ENCODE results near the gene EEF2. TPM values are rescaled to one million over a fixed set of nuclear protein-coding genes. Genes with fewer than 3 reads are reported as not detected.
"Not testable (repeated sequence)": the region's sequence is repeated elsewhere in the genome, so short reads cannot be mapped to it uniquely, and the experiment has no call there.

The EEF2 gene
- total RNA-seq, 1 experiment from 2014 or later = 2,952 TPM

- DNase-seq (ENCODE audit: low read depth) = not testable (repeated sequence)
- in situ Hi-C loops (cut with HindIII; ENCODE audit: low pct_unique_long_range_greater_than_20kb, low sequenced_read_pairs) = loop anchor here (25.0 kb wide), 1 partner anchor 213 kb away; no protein-coding TSS in a partner anchor
These were observed 13.6 kb upstream of the EEF2 start for GRCh38 chr19:3998667-3999412.

- in situ Hi-C loops (cut with HindIII; ENCODE audit: low pct_unique_long_range_greater_than_20kb, low sequenced_read_pairs) = loop anchor here (25.0 kb wide), 1 partner anchor 217 kb away; no protein-coding TSS in a partner anchor
- DNase-seq (ENCODE audit: low read depth) = no peak
These were observed 10.3 kb upstream of the EEF2 start for GRCh38 chr19:3995607-3996006.

GRCh38 chr19:3990815-3991117 is 5.5 kb upstream of the EEF2 start:
- DNase-seq (ENCODE audit: low read depth) = no peak
- in situ Hi-C loops (cut with HindIII; ENCODE audit: low pct_unique_long_range_greater_than_20kb, low sequenced_read_pairs) = loop anchor here (25.0 kb wide), 1 partner anchor 222 kb away; no protein-coding TSS in a partner anchor

GRCh38 chr19:3987619-3988371 is 2.5 kb upstream of the EEF2 start:
- peak; percentile 94 for DNase-seq (ENCODE audit: low read depth)
- in situ Hi-C loops (cut with HindIII; ENCODE audit: low pct_unique_long_range_greater_than_20kb, low sequenced_read_pairs) = loop anchor here (25.0 kb wide), 1 partner anchor 225 kb away; no protein-coding TSS in a partner anchor

- in situ Hi-C loops (cut with HindIII; ENCODE audit: low pct_unique_long_range_greater_than_20kb, low sequenced_read_pairs) = loop anchor here (25.0 kb wide), 1 partner anchor 226 kb away; no protein-coding TSS in a partner anchor
These were observed 1.2 kb upstream of the EEF2 start for GRCh38 chr19:3986260-3987041.

GRCh38 chr19:3985643-3986259 is 488 bp upstream of the EEF2 start:
- in situ Hi-C loops (cut with HindIII; ENCODE audit: low pct_unique_long_range_greater_than_20kb, low sequenced_read_pairs) = loop anchor here (25.0 kb wide), 1 partner anchor 227 kb away; no protein-coding TSS in a partner anchor

More at GRCh38 chr19:3986260-3987041, 1.2 kb upstream of the EEF2 start:
- peak; percentile 93 for DNase-seq (ENCODE audit: low read depth)

GRCh38 chr19:3984584-3984907 is 717 bp downstream of the EEF2 start:
- in situ Hi-C loops (cut with HindIII; ENCODE audit: low pct_unique_long_range_greater_than_20kb, low sequenced_read_pairs) = loop anchor here (25.0 kb wide), 1 partner anchor 228 kb away; no protein-coding TSS in a partner anchor
- no peak for DNase-seq (ENCODE audit: low read depth)

More at GRCh38 chr19:3985643-3986259, 488 bp upstream of the EEF2 start:
- DNase-seq (ENCODE audit: low read depth) = no peak

- in situ Hi-C loops (cut with HindIII; ENCODE audit: low pct_unique_long_range_greater_than_20kb, low sequenced_read_pairs) = loop anchor here (25.0 kb wide), 1 partner anchor 228 kb away; no protein-coding TSS in a partner anchor
- peak; percentile 69 for DNase-seq (ENCODE audit: low read depth)
These were observed 1.2 kb downstream of the EEF2 start for GRCh38 chr19:3983936-3984583.

GRCh38 chr19:3983542-3983914 is 1.7 kb downstream of the EEF2 start:
- in situ Hi-C loops (cut with HindIII; ENCODE audit: low pct_unique_long_range_greater_than_20kb, low sequenced_read_pairs) = loop anchor here (25.0 kb wide), 1 partner anchor 229 kb away; no protein-coding TSS in a partner anchor
- no peak for DNase-seq (ENCODE audit: low read depth)

GRCh38 chr19:3982701-3983541 is 2.3 kb downstream of the EEF2 start:
- no peak for DNase-seq (ENCODE audit: low read depth)
- in situ Hi-C loops (cut with HindIII; ENCODE audit: low pct_unique_long_range_greater_than_20kb, low sequenced_read_pairs) = loop anchor here (25.0 kb wide), 1 partner anchor 229 kb away; no protein-coding TSS in a partner anchor

GRCh38 chr19:3981736-3982681 is 3.3 kb downstream of the EEF2 start:
- in situ Hi-C loops (cut with HindIII; ENCODE audit: low pct_unique_long_range_greater_than_20kb, low sequenced_read_pairs) = loop anchor here (25.0 kb wide), 1 partner anchor 230 kb away; no protein-coding TSS in a partner anchor
- no peak for DNase-seq (ENCODE audit: low read depth)

GRCh38 chr19:3981373-3981735 is 3.9 kb downstream of the EEF2 start:
- DNase-seq (ENCODE audit: low read depth) = no peak
- in situ Hi-C loops (cut with HindIII; ENCODE audit: low pct_unique_long_range_greater_than_20kb, low sequenced_read_pairs) = loop anchor here (25.0 kb wide), 1 partner anchor 231 kb away; no protein-coding TSS in a partner anchor

- in situ Hi-C loops (cut with HindIII; ENCODE audit: low pct_unique_long_range_greater_than_20kb, low sequenced_read_pairs) = loop anchor here (25.0 kb wide), 1 partner anchor 232 kb away; no protein-coding TSS in a partner anchor
- no peak for DNase-seq (ENCODE audit: low read depth)
These were observed 4.7 kb downstream of the EEF2 start for GRCh38 chr19:3980353-3981251.

GRCh38 chr19:3979674-3980352 is 5.5 kb downstream of the EEF2 start:
- DNase-seq (ENCODE audit: low read depth) = no peak

More at GRCh38 chr19:3979674-3980352, 5.5 kb downstream of the EEF2 start:
- in situ Hi-C loops (cut with HindIII; ENCODE audit: low pct_unique_long_range_greater_than_20kb, low sequenced_read_pairs) = loop anchor here (25.0 kb wide), 1 partner anchor 232 kb away; no protein-coding TSS in a partner anchor
